GM19438 (cell line): ENCODE results near the gene NTM.
A peak's percentile ranks its signal among the peaks of the same experiment; 100 is the strongest.

Source experiments
- ATAC-seq: cut with Tn5 transposase; IDR thresholded peaks from one replicate; pipeline ENCODE4 v1.9.1; 2021; ENCODE audit warnings: low read depth; ENCODE audit not compliant: unreplicated experiment

The NTM gene

GRCh38 chr11:131372234-131372962, 2.0 kb downstream of the NTM start:
- no peak for ATAC-seq

DNA sequence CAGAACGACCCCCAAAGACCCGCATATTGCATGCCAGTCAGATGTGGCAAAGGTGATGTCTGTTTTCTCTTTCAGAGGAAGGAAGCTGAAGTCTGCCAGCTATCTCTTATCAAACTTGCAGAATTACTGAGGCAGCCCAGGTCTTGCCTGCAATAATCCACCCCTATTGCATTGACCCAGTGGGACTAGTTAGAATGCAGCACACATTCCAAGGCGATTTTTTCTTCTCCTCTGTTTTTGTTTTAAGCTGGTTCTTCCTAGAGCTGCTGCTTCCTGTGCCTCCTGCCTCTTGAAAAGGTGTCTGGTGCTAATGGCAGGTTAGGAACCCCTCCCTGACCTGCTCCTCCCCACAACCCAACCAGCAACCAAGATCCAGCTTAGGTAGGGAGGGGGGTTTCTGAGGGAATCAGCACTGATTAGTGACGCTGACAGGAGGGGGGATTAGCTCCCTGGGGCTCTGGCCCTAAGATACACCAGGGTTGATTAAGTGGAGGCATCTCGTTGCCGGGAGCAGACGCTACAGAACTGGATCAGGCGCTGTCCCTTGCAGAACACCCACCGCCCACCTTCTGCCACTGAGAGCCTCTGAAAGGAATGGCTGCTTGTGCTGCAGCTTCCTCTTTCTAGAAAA, 2.8 kb downstream of the NTM start:
- no peak for ATAC-seq

DNA sequence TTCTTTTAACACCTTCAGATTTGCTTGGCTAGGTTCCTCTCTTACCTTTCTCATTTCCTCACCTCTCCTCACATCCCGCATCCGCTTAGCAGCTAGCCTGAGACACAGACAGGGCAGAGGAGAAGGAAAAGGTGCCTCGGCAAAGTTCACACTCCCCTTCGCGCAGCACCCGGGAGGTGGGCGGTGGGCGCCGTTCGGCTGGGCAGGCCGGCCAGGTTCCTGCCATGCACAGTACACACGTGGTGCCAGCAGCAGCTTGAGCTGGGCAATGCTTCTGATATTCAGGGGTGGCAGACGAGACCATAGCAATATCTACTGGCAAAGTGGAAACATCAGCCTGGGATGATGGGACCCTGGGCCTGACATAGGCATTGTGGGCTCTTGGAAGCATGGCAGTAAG, 3.3 kb downstream of the NTM start:
- ATAC-seq = no peak

GRCh38 chr11:131375421-131375820, 5.0 kb downstream of the NTM start:
- ATAC-seq = no peak

DNA sequence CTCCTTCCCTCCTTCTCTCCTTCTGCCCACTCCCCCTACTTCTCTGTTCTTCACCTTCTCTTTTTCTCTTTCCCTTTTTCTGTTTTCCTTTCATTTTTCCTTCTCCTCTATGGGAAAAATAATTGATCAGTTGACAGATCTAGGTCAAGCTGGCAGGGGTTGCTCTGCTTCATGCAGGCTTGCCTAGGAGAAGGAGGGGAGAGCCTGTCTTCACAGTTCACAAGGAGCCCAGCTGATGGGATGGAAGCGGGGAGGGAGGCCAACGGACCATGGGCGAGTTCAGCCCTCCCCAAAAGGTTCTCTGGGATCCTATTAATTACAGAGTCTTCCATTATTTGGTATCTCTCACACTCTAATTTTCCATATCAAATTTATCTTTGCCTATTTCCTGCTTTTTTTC, 5.5 kb downstream of the NTM start:
- no peak for ATAC-seq

GRCh38 chr11:131378931-131379330, 8.5 kb downstream of the NTM start:
- ATAC-seq = peak; percentile 88

DNA sequence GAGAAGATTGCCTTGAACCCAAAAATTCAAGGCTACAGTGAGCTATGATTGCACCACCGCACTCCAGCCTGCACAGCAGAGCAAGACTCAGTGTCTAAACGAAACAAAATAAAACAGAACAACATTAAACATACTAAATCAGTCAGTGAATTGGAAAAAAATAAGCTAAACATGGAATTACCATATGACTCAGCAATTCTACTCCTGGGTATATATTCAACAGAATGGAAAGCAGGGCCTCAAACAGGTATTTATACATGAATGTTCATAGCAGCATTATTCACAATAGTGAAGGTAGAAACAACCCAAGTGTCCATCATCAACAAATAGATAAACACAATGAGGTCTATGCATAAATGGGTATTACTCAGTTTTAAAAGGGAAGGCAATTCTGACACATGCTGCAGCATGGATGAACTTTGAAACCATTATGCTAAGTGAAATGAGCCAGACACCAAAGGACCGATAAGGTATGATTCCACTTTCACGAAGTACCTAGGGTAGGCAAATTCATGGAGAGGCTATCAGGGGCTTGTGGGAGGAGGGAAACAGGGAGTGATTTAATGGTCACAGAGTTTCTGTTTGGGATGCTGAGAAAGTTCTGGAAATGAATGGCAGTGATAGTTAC, 15.5 kb downstream of the NTM start:
- ATAC-seq = no peak

GRCh38 chr11:131386408-131386807, 16.0 kb downstream of the NTM start:
- ATAC-seq = no peak

DNA sequence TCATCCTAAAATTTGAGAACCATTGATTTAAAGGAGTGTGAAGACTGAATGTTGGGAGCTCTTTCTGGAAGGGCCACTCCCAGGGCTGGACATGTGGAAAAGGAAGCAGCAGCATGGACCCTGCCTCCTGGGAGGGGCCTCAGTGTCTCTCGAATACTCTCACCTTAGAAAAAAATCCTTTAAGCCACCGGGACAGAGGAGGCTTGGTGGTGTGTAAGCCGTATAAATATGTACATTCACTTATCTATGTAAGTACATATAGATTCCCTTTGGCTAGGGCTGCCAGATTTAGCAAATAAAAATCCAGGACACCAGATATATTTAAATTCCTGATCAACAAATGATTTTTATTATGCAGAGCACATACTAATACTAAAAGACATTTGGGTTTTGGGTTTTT, 17.6 kb downstream of the NTM start:
- no peak for ATAC-seq

DNA sequence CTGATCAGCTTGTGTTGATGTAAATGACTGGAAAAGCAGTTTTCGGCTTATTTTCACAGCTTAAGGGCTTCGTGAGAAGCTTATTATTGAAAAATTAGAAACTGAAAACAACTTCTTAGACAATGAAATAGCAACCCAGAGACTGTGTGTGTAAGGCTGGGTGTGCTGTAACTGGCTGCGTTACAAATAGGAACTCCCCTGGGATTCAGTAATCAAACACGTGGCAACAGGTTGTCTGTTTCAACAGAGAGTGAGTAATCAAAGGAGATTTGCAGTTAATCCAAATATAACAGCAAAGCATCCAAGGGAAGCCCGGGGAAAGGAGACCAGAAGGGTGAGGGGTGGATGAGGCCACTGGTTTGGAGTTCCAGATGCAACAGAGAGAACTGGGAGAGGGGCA, 19.2 kb downstream of the NTM start:
- no peak for ATAC-seq

DNA sequence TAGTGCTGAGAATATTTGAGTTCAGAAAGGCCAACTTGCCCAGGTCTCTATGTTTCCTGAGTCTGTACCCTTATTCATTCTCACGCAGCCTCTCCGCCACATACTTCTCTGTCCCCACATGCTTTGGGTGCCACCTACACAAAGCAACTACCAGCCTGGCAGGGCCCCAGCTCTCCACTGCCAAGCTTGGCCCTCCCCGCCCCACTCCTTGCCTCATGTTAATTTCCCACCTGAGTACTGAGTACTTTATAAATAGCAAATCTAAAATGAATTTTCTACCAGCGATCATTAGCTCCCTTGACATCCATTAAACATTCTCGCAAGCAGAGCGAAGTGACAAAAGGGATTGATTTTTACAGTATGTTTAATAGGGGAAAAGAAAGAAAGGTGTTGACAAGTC, 20.8 kb downstream of the NTM start:
- ATAC-seq = no peak

- ATAC-seq = no peak
Measured at GRCh38 chr11:131392528-131393255, 22.3 kb downstream of the NTM start.

DNA sequence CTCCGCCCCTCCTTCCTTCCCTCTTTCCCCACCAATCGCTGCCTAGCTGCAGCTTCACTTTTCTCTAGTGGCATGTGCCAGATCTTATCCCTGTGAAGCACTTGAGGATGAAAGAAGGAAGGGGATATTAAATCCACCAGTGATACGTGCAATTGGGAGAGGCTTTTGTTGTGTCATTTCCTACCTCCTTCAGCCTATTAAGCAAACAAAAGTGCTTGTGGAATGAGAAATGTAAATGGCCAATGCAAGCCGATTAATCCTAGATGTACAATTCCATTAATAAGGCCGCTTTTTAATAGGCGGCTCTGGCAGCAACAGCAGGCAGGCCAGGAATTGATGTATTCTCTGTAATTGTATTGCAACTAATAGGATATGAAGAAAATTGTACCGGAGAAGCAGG, 23.3 kb downstream of the NTM start:
- no peak for ATAC-seq

DNA sequence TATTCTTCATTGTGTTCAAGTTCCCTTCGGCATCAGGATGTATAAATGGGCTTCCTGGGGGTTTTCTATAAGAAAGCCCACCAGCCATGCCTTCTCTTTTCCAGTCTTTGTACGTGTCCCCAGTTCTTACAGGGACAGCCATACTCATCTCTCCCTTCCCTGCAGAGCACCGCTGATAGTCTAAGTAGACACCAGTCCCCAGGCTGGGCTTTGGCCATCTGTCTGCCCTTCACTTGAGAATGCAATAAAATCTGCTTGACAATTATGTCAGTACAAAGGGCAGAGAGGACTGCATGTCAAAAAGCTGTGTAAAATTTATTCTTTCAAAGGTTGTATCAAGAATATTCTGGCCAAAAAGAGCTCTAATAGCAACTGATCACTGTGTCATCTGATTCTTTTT, 27.3 kb downstream of the NTM start:
- ATAC-seq = no peak

DNA sequence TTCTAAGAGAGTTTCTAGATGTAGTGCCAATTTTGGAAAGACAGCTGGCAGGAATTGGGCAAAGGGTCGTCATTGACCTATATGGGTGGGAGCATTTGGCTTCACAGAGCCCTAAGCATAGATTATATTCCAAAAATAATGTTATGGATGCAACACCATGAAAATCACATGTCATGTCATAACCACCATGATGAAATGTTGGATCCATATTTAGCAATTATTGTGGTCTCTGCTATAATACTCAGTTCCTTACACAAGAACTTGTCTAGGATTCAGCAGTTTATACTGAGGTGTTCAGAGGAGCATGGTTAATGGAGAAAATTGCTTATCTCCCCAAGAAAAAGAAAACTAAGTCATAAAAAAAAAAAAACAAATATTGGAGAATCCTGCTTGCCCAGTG, 31.6 kb downstream of the NTM start:
- no peak for ATAC-seq

- ATAC-seq = no peak
Measured at GRCh38 chr11:131404010-131404409, 33.6 kb downstream of the NTM start.

DNA sequence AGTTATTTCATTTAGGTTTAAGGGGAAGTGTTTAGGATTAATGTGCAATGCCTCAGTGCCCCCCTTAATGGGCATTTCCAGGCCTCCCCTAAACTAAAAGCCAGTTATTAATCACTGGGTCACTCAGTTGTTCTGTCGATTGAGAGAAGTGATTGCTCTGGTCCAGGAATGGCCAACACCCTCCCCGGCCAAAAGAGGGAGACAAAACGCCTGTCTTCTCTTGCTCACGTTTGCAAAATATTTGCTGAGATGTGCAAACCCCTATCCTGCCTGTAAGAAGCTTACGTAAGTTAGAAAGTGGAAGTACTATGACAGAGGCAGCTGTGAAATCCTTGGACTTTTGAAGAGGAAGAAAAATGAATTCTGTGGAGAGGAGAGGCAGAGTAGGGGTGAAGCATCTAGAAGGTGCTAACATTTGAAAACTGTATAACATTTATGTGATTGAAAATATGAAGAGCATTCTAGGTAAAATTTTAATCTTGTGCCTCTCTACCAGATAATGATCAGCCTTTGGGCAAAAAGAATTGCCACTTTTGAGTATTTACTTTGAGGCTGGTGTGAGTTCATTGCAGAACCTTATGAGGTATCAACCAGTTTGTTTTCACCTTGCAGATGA, 37.7 kb downstream of the NTM start:
- no peak for ATAC-seq

DNA sequence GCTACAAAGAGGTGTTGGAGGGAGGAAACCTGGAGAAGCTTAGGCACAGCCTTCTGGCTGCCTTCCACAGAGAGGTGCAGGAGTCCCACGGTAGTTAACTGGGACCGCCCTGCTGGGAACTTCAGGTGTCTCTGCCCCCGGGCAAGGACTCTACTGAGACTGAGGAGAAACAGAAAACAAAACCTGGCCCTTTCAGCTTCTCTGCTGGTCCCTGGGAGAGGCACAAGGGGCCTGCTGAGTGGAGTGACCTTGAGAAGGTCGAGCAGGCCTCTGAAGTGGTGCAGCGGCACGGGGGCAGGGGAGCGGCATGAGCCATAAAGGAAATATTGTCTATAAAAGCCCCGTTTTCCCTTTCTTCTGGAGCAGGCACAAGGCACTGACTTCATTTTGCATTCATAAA, 38.9 kb downstream of the NTM start:
- ATAC-seq = no peak

- ATAC-seq = no peak
Measured at GRCh38 chr11:131411636-131412035, 41.2 kb downstream of the NTM start.

DNA sequence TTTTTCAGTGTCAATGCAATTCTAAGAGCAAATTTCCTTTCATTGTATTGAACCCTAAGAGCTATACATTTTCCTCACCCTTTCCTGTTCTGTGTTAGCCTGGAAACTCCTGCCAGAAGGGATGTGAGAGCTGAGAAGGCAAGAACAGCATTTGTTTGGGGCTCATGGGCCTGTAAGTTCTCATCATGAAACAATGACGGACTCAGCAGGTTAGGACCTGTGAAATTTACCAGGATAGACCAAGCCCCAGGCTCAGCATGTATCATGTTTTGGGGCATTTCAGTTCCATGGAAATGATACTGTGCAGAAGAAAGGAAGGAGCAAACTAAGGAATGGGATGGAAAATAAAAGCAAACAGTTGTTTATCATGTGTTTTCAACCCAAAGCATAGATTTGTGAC, 41.6 kb downstream of the NTM start:
- no peak for ATAC-seq

DNA sequence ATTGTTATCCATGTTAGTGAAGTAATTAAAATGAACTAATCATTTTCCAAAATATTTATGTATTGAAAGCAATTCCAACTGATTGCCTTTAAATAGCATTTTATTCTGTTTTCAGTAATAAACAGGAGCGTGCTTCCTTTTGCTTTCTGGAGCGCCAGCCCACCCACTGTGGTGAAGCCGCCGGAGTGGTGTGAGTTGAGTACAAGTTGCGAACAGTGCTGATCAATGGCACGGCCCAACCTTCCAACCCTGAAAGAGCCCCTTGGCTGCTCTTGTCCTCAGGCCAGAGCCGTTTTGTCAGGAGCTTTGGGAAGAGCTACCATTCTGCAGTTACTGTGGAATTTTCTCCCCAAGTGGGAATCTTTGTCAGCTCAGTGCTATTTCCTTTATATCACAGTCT, 42.8 kb downstream of the NTM start:
- no peak for ATAC-seq
